Measurements from ENCODE around the gene RNF133. TPM values are rescaled to one million over a fixed set of nuclear protein-coding genes. Genes with fewer than 3 reads are reported as not detected.

The RNF133 gene
- total RNA-seq, 4 donors from 2014 or later = 1.1 to 2.4 (median 1.2) TPM; not detected in 1

DNA sequence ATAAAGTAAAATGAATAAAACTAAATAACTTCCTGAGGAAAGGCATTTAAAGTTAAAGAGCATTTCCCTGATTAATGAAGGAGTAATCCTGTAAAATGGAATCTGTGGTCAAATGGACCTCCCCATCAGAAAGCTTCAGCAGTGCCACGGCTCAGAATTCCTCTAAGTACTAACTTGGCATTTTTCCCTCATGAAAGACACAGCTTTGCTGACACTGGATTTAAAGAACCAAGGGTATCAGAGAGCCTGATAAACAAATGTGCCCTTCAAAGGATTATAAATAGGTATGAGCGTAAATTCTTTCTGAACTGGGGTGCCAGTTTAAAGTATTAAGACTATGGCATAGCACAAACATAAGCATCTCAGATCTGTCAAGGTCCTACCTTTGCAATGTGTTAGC lies 28.0 kb upstream of the RNF133 start:
- Histone ChIP-seq H3K27me3 (no peaks in the 10 kb centered on the region), H3K9me3 (no peaks in the 10 kb centered on the region), H3K36me3 (no peaks in the 10 kb centered on the region), H3K4me1 (no peaks in the 10 kb centered on the region), H3K27ac (no peak overlapping the region), H3K4me3 (no peak overlapping the region)
- TF ChIP-seq POLR2AphosphoS5 (IDR thresholded peaks at IDR 0.05) (no peak), POLR2A (IDR thresholded peaks at IDR 0.05) (no peak), EP300 (IDR thresholded peaks at IDR 0.05; ENCODE audit: low read depth) (no peak)
- TF ChIP-seq, protein P1, sequence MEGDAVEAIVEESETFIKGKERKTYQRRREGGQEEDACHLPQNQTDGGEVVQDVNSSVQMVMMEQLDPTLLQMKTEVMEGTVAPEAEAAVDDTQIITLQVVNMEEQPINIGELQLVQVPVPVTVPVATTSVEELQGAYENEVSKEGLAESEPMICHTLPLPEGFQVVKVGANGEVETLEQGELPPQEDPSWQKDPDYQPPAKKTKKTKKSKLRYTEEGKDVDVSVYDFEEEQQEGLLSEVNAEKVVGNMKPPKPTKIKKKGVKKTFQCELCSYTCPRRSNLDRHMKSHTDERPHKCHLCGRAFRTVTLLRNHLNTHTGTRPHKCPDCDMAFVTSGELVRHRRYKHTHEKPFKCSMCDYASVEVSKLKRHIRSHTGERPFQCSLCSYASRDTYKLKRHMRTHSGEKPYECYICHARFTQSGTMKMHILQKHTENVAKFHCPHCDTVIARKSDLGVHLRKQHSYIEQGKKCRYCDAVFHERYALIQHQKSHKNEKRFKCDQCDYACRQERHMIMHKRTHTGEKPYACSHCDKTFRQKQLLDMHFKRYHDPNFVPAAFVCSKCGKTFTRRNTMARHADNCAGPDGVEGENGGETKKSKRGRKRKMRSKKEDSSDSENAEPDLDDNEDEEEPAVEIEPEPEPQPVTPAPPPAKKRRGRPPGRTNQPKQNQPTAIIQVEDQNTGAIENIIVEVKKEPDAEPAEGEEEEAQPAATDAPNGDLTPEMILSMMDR (IDR thresholded peaks at IDR 0.05) = no peak
- intact Hi-C loops (cut with DNase I; ENCODE audit: low total_unique reads) (no loop called here), in situ Hi-C loops (cut with MboI; ENCODE audit: low pct_ligation_motif_present in 1 of 4, low pct_unique_long_range_greater_than_20kb in 1 of 4, low sequenced_read_pairs in 3 of 4) (no loop called here)
- WGBS, 2 donors (ENCODE audit: low coverage in 1 of 2) = 66 to 90% methylated on average over 2 of the region's 2 CpGs
- no peak for DNase-seq

DNA sequence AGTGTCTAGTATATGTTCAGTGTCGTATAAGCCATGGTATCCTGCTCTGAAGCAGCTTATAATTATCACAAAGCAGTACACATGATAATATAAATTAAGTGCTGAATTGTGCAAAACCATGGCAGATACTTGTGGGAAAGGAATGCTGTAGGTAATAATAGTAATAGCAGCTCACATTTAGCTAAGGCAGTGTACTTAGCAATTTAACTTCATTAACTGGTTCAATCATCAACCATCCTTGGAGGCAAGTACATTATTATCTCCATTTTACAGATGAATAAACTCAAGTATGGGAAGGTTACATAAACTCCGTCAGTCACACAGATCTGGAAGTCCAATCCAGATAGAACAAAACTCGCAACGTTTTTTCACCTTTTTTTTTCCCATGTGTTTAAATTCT lies 25.4 kb upstream of the RNF133 start:
- H3K4me3 ChIP-seq = no peak overlapping the region
- TF ChIP-seq EP300 (IDR thresholded peaks at IDR 0.05; ENCODE audit: low read depth) (no peak), POLR2A (IDR thresholded peaks at IDR 0.05) (no peak), POLR2AphosphoS5 (IDR thresholded peaks at IDR 0.05) (no peak)
- TF ChIP-seq, protein P1 (IDR thresholded peaks at IDR 0.05) = no peak
- no peaks in the 10 kb centered on the region for H3K36me3 ChIP-seq
- intact Hi-C loops (cut with DNase I; ENCODE audit: low total_unique reads) = no loop called here
- H3K9me3 ChIP-seq = no peaks in the 10 kb centered on the region
- no peaks in the 10 kb centered on the region for H3K27me3 ChIP-seq
- in situ Hi-C loops (cut with MboI; ENCODE audit: low pct_ligation_motif_present in 1 of 4, low pct_unique_long_range_greater_than_20kb in 1 of 4, low sequenced_read_pairs in 3 of 4) = no loop called here
- no peaks in the 10 kb centered on the region for H3K4me1 ChIP-seq
- 87 to 88% methylated on average over 4 of the region's 4 CpGs for whole genome bisulfite sequencing, 2 donors (ENCODE audit: low coverage in 1 of 2)
- no peak overlapping the region for H3K27ac ChIP-seq
- no peak for DNase-seq

DNA sequence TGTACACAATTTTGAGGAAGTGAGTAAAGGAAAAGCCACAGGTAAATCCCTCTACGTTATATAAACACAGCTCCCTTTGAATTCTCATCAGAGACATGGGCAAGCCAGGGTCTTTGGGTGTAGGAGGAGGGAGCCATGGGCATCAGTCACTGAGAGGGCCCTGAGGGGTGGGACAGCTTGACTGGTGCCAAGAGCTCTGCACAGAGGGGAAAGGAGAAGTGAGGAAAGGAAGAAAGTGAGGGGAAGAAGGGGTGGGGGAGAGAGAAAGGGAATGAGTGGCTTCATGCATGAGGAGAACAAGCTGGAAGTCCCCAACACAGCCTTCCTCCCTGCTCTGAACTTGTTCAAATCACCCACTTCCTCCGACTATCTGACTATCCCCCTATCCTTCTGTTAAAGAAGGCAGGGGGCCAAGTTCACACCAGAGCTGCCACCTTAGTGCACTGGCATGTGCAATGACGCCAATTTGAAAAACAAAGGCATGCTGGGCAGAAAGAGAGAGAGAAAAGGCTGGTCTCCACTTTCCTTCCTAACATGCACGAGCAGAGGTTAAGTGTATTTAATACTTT lies 20.2 kb upstream of the RNF133 start:
- Histone ChIP-seq H3K27ac (no peak overlapping the region), H3K9me3 (no peaks in the 10 kb centered on the region), H3K4me3 (no peak overlapping the region), H3K4me1 (no peaks in the 10 kb centered on the region), H3K27me3 (no peaks in the 10 kb centered on the region), H3K36me3 (no peaks in the 10 kb centered on the region)
- DNase-seq = no peak
- TF ChIP-seq EP300 (IDR thresholded peaks at IDR 0.05; ENCODE audit: low read depth) (no peak), POLR2AphosphoS5 (IDR thresholded peaks at IDR 0.05) (no peak), POLR2A (IDR thresholded peaks at IDR 0.05) (no peak)
- TF ChIP-seq, protein P1 (IDR thresholded peaks at IDR 0.05) = no peak
- intact Hi-C loops (cut with DNase I; ENCODE audit: low total_unique reads) (no loop called here), in situ Hi-C loops (cut with MboI; ENCODE audit: low pct_ligation_motif_present in 1 of 4, low pct_unique_long_range_greater_than_20kb in 1 of 4, low sequenced_read_pairs in 3 of 4) (no loop called here)
- 59 to 75% methylated on average over 4 of the region's 4 CpGs for WGBS, 2 donors (ENCODE audit: low coverage in 1 of 2)

DNA sequence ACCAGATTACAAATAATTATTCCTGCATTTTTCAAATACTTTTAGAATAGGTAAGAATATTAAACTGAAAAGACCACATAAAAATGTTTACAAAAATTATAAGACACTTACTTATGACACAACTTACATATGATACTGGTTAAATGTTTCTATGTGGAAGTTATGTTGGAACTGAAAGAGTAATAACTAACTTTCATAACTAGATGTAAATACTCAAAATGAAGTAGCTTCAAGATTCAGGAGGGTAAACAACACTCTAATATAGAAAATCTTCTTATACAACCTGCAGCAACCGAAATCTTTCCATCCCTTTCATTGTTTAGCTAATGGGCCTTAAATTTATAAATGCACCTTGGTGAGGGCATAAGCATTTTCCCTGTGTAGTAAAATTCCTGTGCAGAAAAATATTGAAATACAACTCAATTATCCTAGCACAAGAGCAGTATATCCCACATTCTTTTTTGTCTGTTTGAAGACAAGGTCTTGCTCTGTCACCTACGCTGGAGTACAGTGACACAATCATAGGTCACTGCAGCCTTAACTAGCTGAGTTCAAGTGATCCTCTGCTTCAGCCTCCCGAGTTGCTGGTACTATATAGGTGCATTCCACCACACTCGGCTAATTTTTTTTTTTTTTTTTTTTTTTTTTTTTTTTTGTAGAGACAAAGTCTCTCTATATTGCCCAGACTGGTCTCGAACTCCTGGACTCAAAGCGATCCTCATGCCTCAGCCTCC lies 18.6 kb upstream of the RNF133 start:
- no peak overlapping the region for H3K27ac ChIP-seq
- no peak for DNase-seq
- H3K9me3 ChIP-seq = no peaks in the 10 kb centered on the region
- H3K4me3 ChIP-seq = no peak overlapping the region
- 82 to 97% methylated on average over 4 to 6 of the region's 6 CpGs for WGBS, 2 donors (ENCODE audit: low coverage in 1 of 2)
- TF ChIP-seq POLR2AphosphoS5 (IDR thresholded peaks at IDR 0.05) (no peak), POLR2A (IDR thresholded peaks at IDR 0.05) (no peak), EP300 (IDR thresholded peaks at IDR 0.05; ENCODE audit: low read depth) (no peak)
- TF ChIP-seq, protein P1 (IDR thresholded peaks at IDR 0.05) = no peak
- intact Hi-C loops (cut with DNase I; ENCODE audit: low total_unique reads) = no loop called here
- no peaks in the 10 kb centered on the region for H3K27me3 ChIP-seq
- no peaks in the 10 kb centered on the region for H3K36me3 ChIP-seq
- H3K4me1 ChIP-seq = no peaks in the 10 kb centered on the region
- in situ Hi-C loops (cut with MboI; ENCODE audit: low pct_ligation_motif_present in 1 of 4, low pct_unique_long_range_greater_than_20kb in 1 of 4, low sequenced_read_pairs in 3 of 4) = no loop called here

All from transverse colon (tissue), 4 donors.